ENCODE results near the gene RNF32. TPM values are rescaled to one million over a fixed set of nuclear protein-coding genes. Genes with fewer than 3 reads are reported as not detected.
A peak's percentile ranks its signal among the peaks of the same experiment; 100 is the strongest.

Gene RNF32
- total and polyA plus RNA-seq, 10 donors = 0.28 to 2.8 (median 0.75) TPM; not detected in 1

- H3K4me1 ChIP-seq = no peaks in the 10 kb centered on the region
- H3K27me3 ChIP-seq (replicated peaks in 1 of 7) = no peaks in the 10 kb centered on the region
- TF ChIP-seq CTCF (IDR thresholded peaks at IDR 0.05 in 8 of 11, conservative IDR thresholded peaks at IDR 0.05 in 3 of 11) = no peak
- no peak for TF ChIP-seq POLR2AphosphoS5 (IDR thresholded peaks at IDR 0.05)
- TF ChIP-seq POLR2A (IDR thresholded peaks at IDR 0.05) = no peak
- H3K27ac ChIP-seq = no peak overlapping the region
- no peak overlapping the region for H3K4me3 ChIP-seq
- intact Hi-C loops (cut with DNase I; ENCODE audit: low total_unique reads) = no loop called here
- H3K36me3 ChIP-seq = peaks cover 0 to 36% (median 5%) of the 10 kb centered on the region in 6 donors
- no peaks in the 10 kb centered on the region for H3K9me3 ChIP-seq
- WGBS, 5 donors = 97 to 100% (median 98%) methylated on average over 1 of the region's 1 CpG
- DNase-seq = no peak
Observed at GRCh38 chr7:156667110-156667426, 26.5 kb downstream of the RNF32 start.

DNA sequence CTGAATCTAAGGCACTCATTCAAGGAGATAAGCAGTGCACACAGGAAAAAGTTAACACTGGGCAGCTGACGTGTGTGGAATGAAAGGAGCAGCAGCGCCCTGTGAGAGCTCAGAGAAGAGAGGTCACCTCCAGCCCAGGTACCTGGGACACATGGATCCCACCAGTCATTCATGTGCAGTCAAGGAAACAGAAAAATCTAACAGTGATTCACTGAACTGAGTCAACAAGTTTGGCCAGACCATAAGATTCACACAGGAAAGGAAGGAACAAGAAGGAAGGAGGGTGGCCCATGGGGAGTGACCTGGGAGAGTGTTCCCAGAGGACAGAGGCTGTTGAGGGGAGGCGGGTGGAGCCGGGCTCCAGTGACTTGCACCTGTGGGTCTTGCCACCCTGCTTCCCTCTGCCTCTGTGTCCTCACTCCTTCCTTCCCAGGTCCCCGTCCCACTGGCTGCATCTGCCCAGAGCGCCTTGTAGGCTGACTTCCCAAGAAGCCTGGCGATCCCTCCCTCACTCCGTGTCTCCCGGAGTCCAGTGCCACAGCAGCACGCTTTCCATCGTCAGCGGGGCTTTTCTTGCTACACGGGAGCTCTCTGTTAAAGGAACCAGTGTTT, 27.7 kb downstream of the RNF32 start:
- peak in 1 of 3 donors; percentile 9 for TF ChIP-seq POLR2AphosphoS5 (IDR thresholded peaks at IDR 0.05)
- no peak for TF ChIP-seq CTCF (IDR thresholded peaks at IDR 0.05 in 8 of 11, conservative IDR thresholded peaks at IDR 0.05 in 3 of 11)
- peak; percentile 63 for DNase-seq
- Histone ChIP-seq H3K4me1 (no peaks in the 10 kb centered on the region), H3K27ac (no peak overlapping the region), H3K4me3 (no peak overlapping the region), H3K27me3 (replicated peaks in 1 of 7) (no peaks in the 10 kb centered on the region), H3K9me3 (no peaks in the 10 kb centered on the region), H3K36me3 (peaks cover 0 to 46% (median 5%) of the 10 kb centered on the region in 6 donors)
- intact Hi-C loops (cut with DNase I; ENCODE audit: low total_unique reads) = no loop called here
- 93 to 98% (median 94%) methylated on average over 13 of the region's 13 CpGs for WGBS, 5 donors

- Histone ChIP-seq H3K36me3 (peaks cover 0 to 56% (median 5%) of the 10 kb centered on the region in 6 donors), H3K27me3 (replicated peaks in 1 of 7) (no peaks in the 10 kb centered on the region), H3K27ac (no peak overlapping the region), H3K4me1 (no peaks in the 10 kb centered on the region), H3K4me3 (no peak overlapping the region), H3K9me3 (no peaks in the 10 kb centered on the region)
- intact Hi-C loops (cut with DNase I; ENCODE audit: low total_unique reads) = no loop called here
- TF ChIP-seq POLR2AphosphoS5 (IDR thresholded peaks at IDR 0.05) (peak in 1 of 3 donors; percentile 25), CTCF (IDR thresholded peaks at IDR 0.05 in 8 of 11, conservative IDR thresholded peaks at IDR 0.05 in 3 of 11) (no peak)
- no peak for DNase-seq
- WGBS, 5 donors = 91 to 97% (median 95%) methylated on average over 19 of the region's 19 CpGs
Observed at GRCh38 chr7:156669035-156669828, 28.7 kb downstream of the RNF32 start.

- Histone ChIP-seq H3K4me1 (no peaks in the 10 kb centered on the region), H3K27ac (no peak overlapping the region), H3K9me3 (no peaks in the 10 kb centered on the region), H3K36me3 (peaks cover 0 to 95% (median 36%) of the 10 kb centered on the region in 6 donors), H3K4me3 (no peak overlapping the region), H3K27me3 (replicated peaks in 1 of 7) (no peaks in the 10 kb centered on the region)
- WGBS, 5 donors = 92 to 96% (median 94%) methylated on average over 6 of the region's 6 CpGs
- no peak for DNase-seq
- intact Hi-C loops (cut with DNase I; ENCODE audit: low total_unique reads) = no loop called here
- TF ChIP-seq POLR2A (IDR thresholded peaks at IDR 0.05) (no peak), CTCF (IDR thresholded peaks at IDR 0.05 in 8 of 11, conservative IDR thresholded peaks at IDR 0.05 in 3 of 11) (no peak), POLR2AphosphoS5 (IDR thresholded peaks at IDR 0.05) (no peak)
Observed at GRCh38 chr7:156673454-156673853, 32.9 kb downstream of the RNF32 start.
